Body of pancreas (tissue), 4 donors: ENCODE results near the gene RFESD.

Experiments used
- CTCF ChIP-seq, 7 experiments: fragments of 450-650 bp in 4 of 7; fragments of 200-600 bp in 3 of 7; sonication (generic) in 3 of 7; IDR thresholded peaks; one replicate each; pipeline ENCODE4 v1.5.1; 2016 to 2019; ENCODE audit warnings: antibody characterized with exemption in 7 of 7
- POLR2A ChIP-seq, 3 donors: fragments of 450-650 bp; IDR thresholded peaks; one replicate each; pipeline ENCODE4 v1.6.1; 2016; ENCODE audit warnings: antibody characterized with exemption in 3 of 3, mild to moderate bottlenecking in 2 of 3

DNA sequence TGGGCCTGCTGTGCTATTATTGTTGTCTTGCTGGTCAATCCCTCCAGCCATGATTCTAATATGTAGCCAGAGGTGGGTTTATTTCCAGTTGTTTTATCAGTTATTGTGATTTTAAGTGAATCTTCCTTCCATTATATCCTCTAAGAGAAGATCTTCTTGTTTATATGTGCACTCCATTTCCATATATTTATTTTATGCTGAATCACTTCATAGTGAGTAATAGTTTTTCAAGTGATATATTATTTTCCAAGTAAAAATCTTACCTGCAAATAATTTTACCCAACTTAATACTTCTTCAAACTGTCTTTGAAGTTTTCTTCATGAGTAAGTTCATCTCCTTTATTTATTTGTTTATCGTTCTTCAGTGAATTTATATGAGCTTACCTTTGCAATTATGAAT, 40.2 kb upstream of the RFESD start:
- no peak for TF ChIP-seq CTCF (IDR thresholded peaks at IDR 0.05)
- TF ChIP-seq POLR2A (IDR thresholded peaks at IDR 0.05), result no peak
